ENCODE data around the gene FNDC11. TPM values are rescaled to one million over a fixed set of nuclear protein-coding genes. Genes with fewer than 3 reads are reported as not detected.
A peak's percentile ranks its signal among the peaks of the same experiment; 100 is the strongest.

The FNDC11 gene
- polyA plus RNA-seq, 2 of the 4 experiments (the other 2 are of a cell fraction): 0.14 to 0.18 TPM

DNA sequence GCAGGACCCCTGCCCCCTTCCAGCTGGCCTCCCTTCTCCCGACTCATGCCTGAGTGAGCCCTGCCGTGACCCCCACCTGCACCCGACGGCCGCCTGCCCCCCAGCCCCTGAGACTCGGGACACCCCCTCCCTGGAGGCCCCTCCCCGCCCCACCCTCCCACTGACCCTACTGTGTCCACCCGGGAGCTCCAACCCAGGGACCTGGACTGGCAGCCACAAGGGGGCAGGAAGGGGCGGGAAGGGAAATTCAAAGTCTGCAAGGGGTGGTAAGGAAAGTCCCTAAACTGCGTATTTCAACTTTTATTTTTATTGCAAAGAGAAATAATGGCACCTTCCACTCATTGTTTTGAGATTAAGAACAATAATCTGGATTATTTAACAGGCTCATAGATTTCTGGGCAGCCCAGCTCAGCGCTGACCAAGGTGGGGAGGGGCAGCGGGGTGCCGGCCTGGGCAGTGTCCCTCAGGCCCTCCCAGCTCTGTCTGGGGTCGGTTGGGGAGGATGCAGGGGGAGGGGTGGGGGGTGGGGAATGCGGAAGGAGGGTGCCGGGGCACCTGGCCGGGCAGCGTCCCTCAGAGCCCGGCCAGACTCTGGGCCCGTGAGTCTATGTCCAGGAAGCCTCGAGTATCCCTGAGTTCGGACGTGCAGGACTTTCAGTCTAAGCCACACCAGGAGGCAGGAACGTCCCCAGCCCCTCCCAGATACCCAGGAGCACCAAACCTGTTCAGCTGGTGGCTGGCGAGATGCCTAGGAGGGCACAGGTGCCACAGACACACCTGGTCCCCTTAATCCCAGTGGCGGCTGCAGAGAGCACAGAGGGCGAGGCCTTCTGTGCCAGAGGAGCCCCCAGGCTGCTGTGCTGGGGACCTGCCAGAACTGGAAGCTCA, 15.5 kb upstream of the FNDC11 start:
- peak overlapping the region; percentile 93 to 97 for H3K27ac ChIP-seq
- TF ChIP-seq SMC3 (IDR thresholded peaks at IDR 0.05) (peak; percentile 54; the same call in 2 of the 3 replicates), RCOR1 (IDR thresholded peaks at IDR 0.05; ENCODE audit: low read depth, low read length) (no peak), CTCF (IDR thresholded peaks at IDR 0.05) (peak; percentile 53), BCL3 (IDR thresholded peaks at IDR 0.05) (no peak), TP53 (CRISPR knock-in tag; IDR thresholded peaks at IDR 0.05) (no peak), ZFP36 (IDR thresholded peaks at IDR 0.05; ENCODE audit: borderline replicate concordance, partially characterized antibody) (no peak), POLR2A (IDR thresholded peaks at IDR 0.05; ENCODE audit: low read length) (no peak), MAZ (IDR thresholded peaks at IDR 0.05; ENCODE audit: borderline replicate concordance, low read depth, low read length) (no peak), SREBF2 (IDR thresholded peaks at IDR 0.05) (no peak), JUN (IDR thresholded peaks at IDR 0.05) (no peak; a peak in 1 of 5 replicates), RAD21 (conservative IDR thresholded peaks at IDR 0.05 in 1 of 2, IDR thresholded peaks at IDR 0.05 in 1 of 2) (peak in 1 of 2 experiments; percentile 61; a peak in 3 of 5 replicates), EHMT2 (IDR thresholded peaks at IDR 0.05; ENCODE audit: low read depth) (no peak), HEYL (CRISPR knock-in tag; IDR thresholded peaks at IDR 0.05) (no peak)
- TF ChIP-seq, protein P1, sequence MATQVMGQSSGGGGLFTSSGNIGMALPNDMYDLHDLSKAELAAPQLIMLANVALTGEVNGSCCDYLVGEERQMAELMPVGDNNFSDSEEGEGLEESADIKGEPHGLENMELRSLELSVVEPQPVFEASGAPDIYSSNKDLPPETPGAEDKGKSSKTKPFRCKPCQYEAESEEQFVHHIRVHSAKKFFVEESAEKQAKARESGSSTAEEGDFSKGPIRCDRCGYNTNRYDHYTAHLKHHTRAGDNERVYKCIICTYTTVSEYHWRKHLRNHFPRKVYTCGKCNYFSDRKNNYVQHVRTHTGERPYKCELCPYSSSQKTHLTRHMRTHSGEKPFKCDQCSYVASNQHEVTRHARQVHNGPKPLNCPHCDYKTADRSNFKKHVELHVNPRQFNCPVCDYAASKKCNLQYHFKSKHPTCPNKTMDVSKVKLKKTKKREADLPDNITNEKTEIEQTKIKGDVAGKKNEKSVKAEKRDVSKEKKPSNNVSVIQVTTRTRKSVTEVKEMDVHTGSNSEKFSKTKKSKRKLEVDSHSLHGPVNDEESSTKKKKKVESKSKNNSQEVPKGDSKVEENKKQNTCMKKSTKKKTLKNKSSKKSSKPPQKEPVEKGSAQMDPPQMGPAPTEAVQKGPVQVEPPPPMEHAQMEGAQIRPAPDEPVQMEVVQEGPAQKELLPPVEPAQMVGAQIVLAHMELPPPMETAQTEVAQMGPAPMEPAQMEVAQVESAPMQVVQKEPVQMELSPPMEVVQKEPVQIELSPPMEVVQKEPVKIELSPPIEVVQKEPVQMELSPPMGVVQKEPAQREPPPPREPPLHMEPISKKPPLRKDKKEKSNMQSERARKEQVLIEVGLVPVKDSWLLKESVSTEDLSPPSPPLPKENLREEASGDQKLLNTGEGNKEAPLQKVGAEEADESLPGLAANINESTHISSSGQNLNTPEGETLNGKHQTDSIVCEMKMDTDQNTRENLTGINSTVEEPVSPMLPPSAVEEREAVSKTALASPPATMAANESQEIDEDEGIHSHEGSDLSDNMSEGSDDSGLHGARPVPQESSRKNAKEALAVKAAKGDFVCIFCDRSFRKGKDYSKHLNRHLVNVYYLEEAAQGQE (IDR thresholded peaks at IDR 0.05): no peak
- ATAC-seq: peak; percentile 44 to 69
- H3K4me2 ChIP-seq: peak overlapping the region; percentile 94
- peak in 1 of 2 experiments; percentile 95 for DNase-seq (ENCODE audit: low read depth in 1 of 2, low spot score in 1 of 2)
- peak overlapping the region; percentile 59 for H3K4me3 ChIP-seq
- WGBS (ENCODE audit: missing lambda C conversion rate): 46% methylated on average over 6 of the region's 27 CpGs
- ChIA-PET CTCF (interaction anchor here (0.7 to 6.8 kb wide), 86 partner anchors 8 to 582 kb away, joined by 3 to 93 read pairs (median 5); partner anchors contain the start of genes FNDC11, LKAAEAR1, PPDPF and PRPF6), POLR2A (interaction anchor here (0.6 to 4.9 kb wide), 15 partner anchors 9 to 524 kb away, joined by 3 to 62 read pairs (median 5); partner anchors contain the start of genes ARFRP1, GMEB2, HELZ2 and PPDPF)
- peaks cover 18% of the 10 kb centered on the region for H3K4me1 ChIP-seq
- H3K9me3 ChIP-seq: no peaks in the 10 kb centered on the region
- no peak for FAIRE-seq

DNA sequence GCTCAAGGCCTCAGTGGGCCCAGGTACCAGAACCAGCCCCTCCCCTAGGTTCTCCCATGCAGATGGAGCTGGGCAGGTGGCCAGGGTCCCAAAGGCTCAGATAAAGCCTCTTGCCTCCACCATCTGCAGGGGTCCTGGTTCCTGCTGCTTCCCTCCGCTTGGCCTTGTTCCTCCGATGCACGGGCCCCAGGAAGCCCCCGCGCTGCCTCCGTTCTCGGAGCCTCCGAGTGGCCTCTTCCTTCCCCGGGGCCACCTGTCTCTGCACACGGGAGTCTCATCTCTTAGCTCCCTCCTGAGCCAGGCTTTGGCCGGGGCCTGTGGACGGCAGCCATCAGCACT, 14.9 kb upstream of the FNDC11 start:
- Histone ChIP-seq H3K4me3 (no peak overlapping the region), H3K9me3 (no peaks in the 10 kb centered on the region), H3K4me1 (peaks cover 18% of the 10 kb centered on the region), H3K4me2 (no peak overlapping the region), H3K27ac (peak overlapping the region in 1 of 2 experiments; percentile 97; a peak in 3 of 6 replicates)
- DNase-seq (ENCODE audit: low read depth in 1 of 2, low spot score in 1 of 2) (no peak), FAIRE-seq (no peak), ATAC-seq (no peak)
- POLR2A ChIA-PET: interaction anchor here (2.2 to 3.2 kb wide), 2 partner anchors 88 to 442 kb away, joined by 7 to 14 read pairs; partner anchors contain the start of genes GMEB2 and PRPF6
- CTCF ChIA-PET: interaction anchor here (0.8 to 6.8 kb wide), 35 partner anchors 8 to 581 kb away, joined by 3 to 93 read pairs (median 9); partner anchors contain the start of genes FNDC11, PPDPF, RTEL1 and SRMS
- 94% methylated on average over 12 of the region's 12 CpGs for WGBS (ENCODE audit: missing lambda C conversion rate)
- TF ChIP-seq, protein P2, sequence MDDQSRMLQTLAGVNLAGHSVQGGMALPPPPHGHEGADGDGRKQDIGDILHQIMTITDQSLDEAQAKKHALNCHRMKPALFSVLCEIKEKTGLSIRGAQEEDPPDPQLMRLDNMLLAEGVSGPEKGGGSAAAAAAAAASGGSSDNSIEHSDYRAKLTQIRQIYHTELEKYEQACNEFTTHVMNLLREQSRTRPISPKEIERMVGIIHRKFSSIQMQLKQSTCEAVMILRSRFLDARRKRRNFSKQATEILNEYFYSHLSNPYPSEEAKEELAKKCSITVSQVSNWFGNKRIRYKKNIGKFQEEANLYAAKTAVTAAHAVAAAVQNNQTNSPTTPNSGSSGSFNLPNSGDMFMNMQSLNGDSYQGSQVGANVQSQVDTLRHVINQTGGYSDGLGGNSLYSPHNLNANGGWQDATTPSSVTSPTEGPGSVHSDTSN (IDR thresholded peaks at IDR 0.05): no peak
- TF ChIP-seq FOSL2 (IDR thresholded peaks at IDR 0.05): no peak
- no peak for TF ChIP-seq FOSL2 (CRISPR knock-in tag; IDR thresholded peaks at IDR 0.05)
- no peak for TF ChIP-seq MAFK (IDR thresholded peaks at IDR 0.05; ENCODE audit: partially characterized antibody)
- no peak for TF ChIP-seq TP53 (CRISPR knock-in tag; IDR thresholded peaks at IDR 0.05)
- TF ChIP-seq, protein P3, sequence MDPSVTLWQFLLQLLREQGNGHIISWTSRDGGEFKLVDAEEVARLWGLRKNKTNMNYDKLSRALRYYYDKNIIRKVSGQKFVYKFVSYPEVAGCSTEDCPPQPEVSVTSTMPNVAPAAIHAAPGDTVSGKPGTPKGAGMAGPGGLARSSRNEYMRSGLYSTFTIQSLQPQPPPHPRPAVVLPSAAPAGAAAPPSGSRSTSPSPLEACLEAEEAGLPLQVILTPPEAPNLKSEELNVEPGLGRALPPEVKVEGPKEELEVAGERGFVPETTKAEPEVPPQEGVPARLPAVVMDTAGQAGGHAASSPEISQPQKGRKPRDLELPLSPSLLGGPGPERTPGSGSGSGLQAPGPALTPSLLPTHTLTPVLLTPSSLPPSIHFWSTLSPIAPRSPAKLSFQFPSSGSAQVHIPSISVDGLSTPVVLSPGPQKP (IDR thresholded peaks at IDR 0.05; ENCODE audit: low read depth, low read length): no peak
- TF ChIP-seq KDM1A (IDR thresholded peaks at IDR 0.05; ENCODE audit: low read depth): no peak
- TF ChIP-seq, protein P4, sequence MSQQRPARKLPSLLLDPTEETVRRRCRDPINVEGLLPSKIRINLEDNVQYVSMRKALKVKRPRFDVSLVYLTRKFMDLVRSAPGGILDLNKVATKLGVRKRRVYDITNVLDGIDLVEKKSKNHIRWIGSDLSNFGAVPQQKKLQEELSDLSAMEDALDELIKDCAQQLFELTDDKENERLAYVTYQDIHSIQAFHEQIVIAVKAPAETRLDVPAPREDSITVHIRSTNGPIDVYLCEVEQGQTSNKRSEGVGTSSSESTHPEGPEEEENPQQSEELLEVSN (IDR thresholded peaks at IDR 0.05; ENCODE audit: borderline replicate concordance, low read depth): no peak
- no peak for TF ChIP-seq SMC3 (IDR thresholded peaks at IDR 0.05)
- TF ChIP-seq ESRRA (IDR thresholded peaks at IDR 0.05; ENCODE audit: borderline replicate concordance, low read length): no peak
- TF ChIP-seq RARB (CRISPR knock-in tag; IDR thresholded peaks at IDR 0.05): no peak
- TF ChIP-seq ZSCAN20 (CRISPR knock-in tag; IDR thresholded peaks at IDR 0.05): no peak
